K562 (cell line): Measurements from ENCODE around the gene YPEL4. TPM values are rescaled to one million over a fixed set of nuclear protein-coding genes. Genes with fewer than 3 reads are reported as not detected.

ENCODE experiments used
- ATAC-seq: fragments of 200-7000 bp; cut with Tn5 transposase; 3 replicates; pipeline ENCODE4 v1.9.1; 2020; ENCODE audit warnings: moderate library complexity
- BruUV-seq: library from RNA; stranded (reverse); fragments of 400-500 nt; replicated peaks from 2 replicates; lab custom pipeline; 2021; lab: Mats Ljungman, UMichigan
- CTCF ChIA-PET: fragments of 300-600 bp; formaldehyde crosslinking; extraction: SDS; loops from one replicate; lab custom pipeline; 2021; ENCODE audit warnings: low intra/inter-chr PET ratio; lab: Yijun Ruan, JAX
- POLR2A ChIA-PET: fragments of 300-600, 350-650 bp; sonication (Branson Sonifier 250); formaldehyde crosslinking; extraction: SDS; loops from one replicate; lab custom pipeline; 2021; ENCODE audit warnings: antibody characterized with exemption, inconsistent platforms; lab: Yijun Ruan, JAX
- DNase-seq, 4 experiments: peaks; one replicate each; pipeline versions ENCODE4 v3.0.0 to v3.0.0-alpha.2; 2011 to 2018; ENCODE audit warnings: low spot score in 3 of 4, mixed read lengths in 3 of 4; ENCODE audit errors: extremely low read depth in 1 of 4
- FAIRE-seq: peaks from 2 replicates; lab custom pipeline; 2011; peaks lifted over from hg19 to GRCh38; lab: Jason Lieb, UNC
- H2AFZ ChIP-seq: 2 replicates; pipeline ENCODE4 v1.6.0; 2011; ENCODE audit warnings: low read depth, low read length, control low read depth, inconsistent platforms
- H3K27ac ChIP-seq: fragments of 200-600 bp; 3 replicates; pipeline ENCODE4 v1.8.0; 2011; ENCODE audit warnings: low read depth, mild to moderate bottlenecking, control low read depth, inconsistent platforms, low read length, moderate library complexity, mixed read lengths; ENCODE audit errors: extremely low read depth
- H3K27me3 ChIP-seq, 2 experiments: fragments of 300-600 bp in 1 of 2; 2 replicates in 1 of 2; 3 replicates in 1 of 2; pipeline versions ENCODE4 v1.6.0 to v1.8.0; 2011; ENCODE audit warnings: inconsistent platforms in 2 of 2, low read length in 2 of 2, mild to moderate bottlenecking in 1 of 2, mixed read lengths in 1 of 2, moderate library complexity in 1 of 2; ENCODE audit not compliant: control insufficient read depth in 2 of 2, insufficient read depth in 2 of 2
- H3K36me3 ChIP-seq: fragments of 300-600 bp; 3 replicates; pipeline ENCODE4 v1.8.0; 2011; ENCODE audit warnings: mild to moderate bottlenecking, low read length, inconsistent platforms; ENCODE audit not compliant: control insufficient read depth, insufficient read depth
- H3K4me1 ChIP-seq, 2 experiments: fragments of 200-600 bp in 1 of 2; replicated peaks in 1 of 2; 2 replicates in 1 of 2; 3 replicates in 1 of 2; pipeline versions ENCODE4 v1.5.1 to v1.8.0; 2011; ENCODE audit warnings: inconsistent platforms in 2 of 2, low read length in 2 of 2, mild to moderate bottlenecking in 1 of 2, mixed read lengths in 1 of 2, moderate library complexity in 1 of 2; ENCODE audit not compliant: control insufficient read depth in 2 of 2, insufficient read depth in 2 of 2
- H3K4me2 ChIP-seq: 2 replicates; pipeline ENCODE4 v1.6.1; 2011; ENCODE audit warnings: low read length, control low read depth, inconsistent platforms, mixed read lengths; ENCODE audit not compliant: insufficient read depth
- H3K4me3 ChIP-seq: fragments of 200-600 bp; sonication (generic), shearing (Covaris generic); 2 replicates; pipeline ENCODE4 v1.5.1; 2016; ENCODE audit warnings: control low read depth, inconsistent platforms
- H3K79me2 ChIP-seq: fragments of 200-600 bp; 3 replicates; pipeline ENCODE4 v1.8.0; 2011; ENCODE audit warnings: low read length, inconsistent platforms; ENCODE audit not compliant: control insufficient read depth, insufficient read depth
- H3K9ac ChIP-seq, 2 experiments: 2 replicates each; pipeline versions ENCODE4 v1.6.0 to v1.6.1; 2011; ENCODE audit warnings: low read depth in 2 of 2, low read length in 2 of 2, control low read depth in 1 of 2, inconsistent platforms in 1 of 2, mild to moderate bottlenecking in 1 of 2, mixed read lengths in 1 of 2; ENCODE audit not compliant: insufficient read depth in 1 of 2
- H3K9me1 ChIP-seq: one replicate; pipeline ENCODE4 v1.6.0; 2011; ENCODE audit warnings: inconsistent platforms, mild to moderate bottlenecking, low read length, moderate library complexity; ENCODE audit not compliant: control insufficient read depth, insufficient read depth
- H3K9me3 ChIP-seq: replicated peaks from 2 replicates; pipeline ENCODE4 v1.5.1; 2011; ENCODE audit warnings: low read depth, low read length, inconsistent platforms; ENCODE audit not compliant: control insufficient read depth, insufficient read depth
- H4K20me1 ChIP-seq: replicated peaks from 2 replicates; pipeline ENCODE4 v1.6.1; 2011; ENCODE audit warnings: low read length, inconsistent platforms, mixed read lengths; ENCODE audit not compliant: control insufficient read depth, insufficient read depth
- ATF1 ChIP-seq, 2 experiments: fragments of 450-650 bp in 1 of 2; IDR thresholded peaks; 2 replicates each; pipeline ENCODE4 v1.6.1; 2016; ENCODE audit warnings: missing compliant biosample characterization in 1 of 2, missing genetic modification characterization in 1 of 2
- BRD9 ChIP-seq: fragments of 450-650 bp; IDR thresholded peaks from 2 replicates; pipeline ENCODE4 v1.6.1; 2018; ENCODE audit warnings: low read depth; ENCODE audit not compliant: partially characterized antibody
- C11orf30 ChIP-seq: fragments of 450-650 bp; IDR thresholded peaks from 2 replicates; pipeline ENCODE4 v1.6.1; 2016; ENCODE audit warnings: low read depth, mild to moderate bottlenecking
- GTF2E2 ChIP-seq: fragments of 200-800 bp; sonication (Bioruptor generic); IDR thresholded peaks from 2 replicates; pipeline ENCODE4 v1.6.1; 2016; ENCODE audit warnings: missing genetic modification characterization, missing compliant biosample characterization
- HDAC1 ChIP-seq, 2 experiments: fragments of 450-650 bp; IDR thresholded peaks; 2 replicates each; pipeline ENCODE4 v1.6.1; 2016 to 2017; ENCODE audit warnings: inconsistent platforms in 1 of 2, mild to moderate bottlenecking in 1 of 2, moderate library complexity in 1 of 2
- KLF16 ChIP-seq: IDR thresholded peaks from 2 replicates; pipeline ENCODE4 v1.6.1; 2016; ENCODE audit warnings: antibody characterized with exemption
- NCOA2 ChIP-seq, 2 experiments: fragments of 450-650 bp; IDR thresholded peaks; 2 replicates each; pipeline ENCODE4 v1.6.1; 2018; ENCODE audit warnings: mild to moderate bottlenecking in 2 of 2, moderate library complexity in 1 of 2; ENCODE audit not compliant: partially characterized antibody in 2 of 2
- RFX7 ChIP-seq: fragments of 250-450 bp; sonication (Bioruptor Pico); IDR thresholded peaks from 2 replicates; pipeline ENCODE4 v1.5.1; 2021; ENCODE audit warnings: mild to moderate bottlenecking
- SAP30 ChIP-seq: fragments of 200-600 bp; sonication (generic); IDR thresholded peaks from 2 replicates; pipeline ENCODE4 v1.6.1; 2012; ENCODE audit warnings: borderline replicate concordance, low read depth, mild to moderate bottlenecking, moderate library complexity, low read length, control low read depth, inconsistent platforms; ENCODE audit not compliant: insufficient read depth, poor library complexity, severe bottlenecking
- SMAD1 ChIP-seq: fragments of 150-350 bp; IDR thresholded peaks from 2 replicates; pipeline ENCODE4 v1.6.1; 2014; ENCODE audit warnings: low read length, low read depth; ENCODE audit not compliant: partially characterized antibody
- ZBED1 ChIP-seq: IDR thresholded peaks from 2 replicates; pipeline ENCODE4 v1.6.1; 2014
- ZKSCAN8 ChIP-seq: fragments of 200-800 bp; sonication (Bioruptor generic); IDR thresholded peaks from 2 replicates; pipeline ENCODE4 v1.6.1; 2016; ENCODE audit warnings: missing genetic modification characterization, missing compliant biosample characterization
- ZNF165 ChIP-seq: fragments of 250-450 bp; sonication (Bioruptor Pico); IDR thresholded peaks from 2 replicates; pipeline ENCODE4 v1.4.0; 2020; ENCODE audit warnings: borderline replicate concordance
- ZNF311 ChIP-seq: fragments of 250-450 bp; sonication (Bioruptor Pico); IDR thresholded peaks from 2 replicates; pipeline ENCODE4 v1.4.0; 2020; ENCODE audit warnings: mild to moderate bottlenecking, moderate library complexity
- ZNF76 ChIP-seq: fragments of 250-450 bp; sonication (Bioruptor Pico); IDR thresholded peaks from 2 replicates; pipeline ENCODE4 v1.4.0; 2020; ENCODE audit warnings: mild to moderate bottlenecking, moderate library complexity, borderline replicate concordance
- WGBS: fragments of 100-300 bp; shearing (Covaris generic); methylation state at CpG from one replicate; pipeline ENCODE4 v1.1.6; 2016; ENCODE audit warnings: low coverage, mixed read lengths; ENCODE audit not compliant: insufficient coverage; ENCODE audit errors: missing lambda C conversion rate; 5-methylcytosine and 5-hydroxymethylcytosine counted together
- in situ Hi-C: fragments of 300-500 bp; cut with MboI; formaldehyde crosslinking; loops from 4 replicates; pipeline ENCODE4 v1.15.0; 2018; ENCODE audit warnings: inconsistent platforms, mixed read lengths
- intact Hi-C: fragments of 100-400 bp; cut with micrococcal nuclease; formaldehyde crosslinking; loops from 2 replicates; pipeline ENCODE4 v1.14.2; 2022
- polyA plus RNA-seq, 8 experiments: library from polyadenylated mRNA; depleted of rRNA in 4 of 8; stranded (reverse) in 5 of 8; unstranded in 3 of 8; fragments of >200 nt; fragmentation: Nextera tagmentation in 2 of 8; fragmentation: Illumina TruSeq in 1 of 8; extraction: Ambion mirVana in 2 of 8; extraction: Trizol in 1 of 8; gene quantifications; 2 replicates each; pipeline versions ENCODE4 v1.2.1 to v1.2.3, GENCODE V29; 2011 to 2014; ENCODE audit warnings: inconsistent platforms in 1 of 8, missing spikeins in 1 of 8
- total RNA-seq, 7 experiments: library from RNA; depleted of rRNA in 6 of 7; stranded (reverse); fragments of >200 nt in 6 of 7; fragmentation: Illumina TruSeq in 2 of 7; extraction: Trizol in 2 of 7; gene quantifications; 2 replicates each; pipeline versions ENCODE4 v1.2.1 to v1.2.3, GENCODE V29; 2011 to 2021; ENCODE audit warnings: low replicate concordance in 1 of 7
- TF ChIP-seq, protein P1 (sequence below), 2 experiments: fragments of 450-650 bp; IDR thresholded peaks; 2 replicates each; pipeline ENCODE4 v1.6.1; 2016; ENCODE audit warnings: mild to moderate bottlenecking in 2 of 2, borderline replicate concordance in 1 of 2, low read depth in 1 of 2, moderate library complexity in 1 of 2

Gene YPEL4
- total and polyA plus RNA-seq, 9 of the 15 experiments (the other 6 are each of a cell fraction or from before 2014, with no cell fraction given) = 0.07 to 1.4 (median 0.40) TPM; not detected in 2

DNA sequence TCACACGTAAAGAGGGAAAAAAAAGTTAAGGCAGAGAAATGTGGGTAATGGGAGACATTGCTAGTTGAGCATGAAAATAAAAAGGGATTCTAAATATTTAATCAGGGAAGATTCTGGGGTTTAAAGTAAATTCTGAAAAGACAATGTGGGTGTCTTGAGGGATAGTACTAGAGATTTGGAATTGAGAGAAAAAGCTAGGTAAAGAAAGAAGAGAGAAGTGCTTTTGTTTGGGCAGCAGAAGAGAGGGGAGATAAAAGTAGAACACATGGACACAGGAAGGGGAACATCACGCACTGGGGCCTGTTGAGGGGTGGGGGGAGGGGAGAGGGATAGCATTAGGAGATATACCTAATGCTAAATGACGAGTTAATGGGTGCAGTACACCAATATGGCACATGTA lies 3.5 kb upstream of the YPEL4 start:
- POLR2A ChIA-PET = no interaction called here
- intact Hi-C loops = no loop called here
- H3K4me2 ChIP-seq = peak overlapping the region; percentile 39; the same call in 1 of the 2 replicates
- TF ChIP-seq ZNF165 (CRISPR knock-in tag) (no peak), ZKSCAN8 (CRISPR knock-in tag) (no peak), ATF1 (CRISPR knock-in tag; IDR thresholded peaks at IDR 0.05) (no peak), ATF1 (tag; IDR thresholded peaks at IDR 0.05) (no peak), SAP30 (no peak), RFX7 (CRISPR knock-in tag) (no peak), ZNF311 (CRISPR knock-in tag) (no peak), NCOA2 (IDR thresholded peaks at IDR 0.05; ENCODE audit: partially characterized antibody in 2 of 2) (no peak), C11orf30 (no peak), GTF2E2 (tag) (no peak), KLF16 (no peak), ZNF76 (CRISPR knock-in tag) (no peak), SMAD1 (no peak), HDAC1 (IDR thresholded peaks at IDR 0.05) (no peak), ZBED1 (no peak), BRD9 (peak; percentile 37)
- TF ChIP-seq, protein P1, sequence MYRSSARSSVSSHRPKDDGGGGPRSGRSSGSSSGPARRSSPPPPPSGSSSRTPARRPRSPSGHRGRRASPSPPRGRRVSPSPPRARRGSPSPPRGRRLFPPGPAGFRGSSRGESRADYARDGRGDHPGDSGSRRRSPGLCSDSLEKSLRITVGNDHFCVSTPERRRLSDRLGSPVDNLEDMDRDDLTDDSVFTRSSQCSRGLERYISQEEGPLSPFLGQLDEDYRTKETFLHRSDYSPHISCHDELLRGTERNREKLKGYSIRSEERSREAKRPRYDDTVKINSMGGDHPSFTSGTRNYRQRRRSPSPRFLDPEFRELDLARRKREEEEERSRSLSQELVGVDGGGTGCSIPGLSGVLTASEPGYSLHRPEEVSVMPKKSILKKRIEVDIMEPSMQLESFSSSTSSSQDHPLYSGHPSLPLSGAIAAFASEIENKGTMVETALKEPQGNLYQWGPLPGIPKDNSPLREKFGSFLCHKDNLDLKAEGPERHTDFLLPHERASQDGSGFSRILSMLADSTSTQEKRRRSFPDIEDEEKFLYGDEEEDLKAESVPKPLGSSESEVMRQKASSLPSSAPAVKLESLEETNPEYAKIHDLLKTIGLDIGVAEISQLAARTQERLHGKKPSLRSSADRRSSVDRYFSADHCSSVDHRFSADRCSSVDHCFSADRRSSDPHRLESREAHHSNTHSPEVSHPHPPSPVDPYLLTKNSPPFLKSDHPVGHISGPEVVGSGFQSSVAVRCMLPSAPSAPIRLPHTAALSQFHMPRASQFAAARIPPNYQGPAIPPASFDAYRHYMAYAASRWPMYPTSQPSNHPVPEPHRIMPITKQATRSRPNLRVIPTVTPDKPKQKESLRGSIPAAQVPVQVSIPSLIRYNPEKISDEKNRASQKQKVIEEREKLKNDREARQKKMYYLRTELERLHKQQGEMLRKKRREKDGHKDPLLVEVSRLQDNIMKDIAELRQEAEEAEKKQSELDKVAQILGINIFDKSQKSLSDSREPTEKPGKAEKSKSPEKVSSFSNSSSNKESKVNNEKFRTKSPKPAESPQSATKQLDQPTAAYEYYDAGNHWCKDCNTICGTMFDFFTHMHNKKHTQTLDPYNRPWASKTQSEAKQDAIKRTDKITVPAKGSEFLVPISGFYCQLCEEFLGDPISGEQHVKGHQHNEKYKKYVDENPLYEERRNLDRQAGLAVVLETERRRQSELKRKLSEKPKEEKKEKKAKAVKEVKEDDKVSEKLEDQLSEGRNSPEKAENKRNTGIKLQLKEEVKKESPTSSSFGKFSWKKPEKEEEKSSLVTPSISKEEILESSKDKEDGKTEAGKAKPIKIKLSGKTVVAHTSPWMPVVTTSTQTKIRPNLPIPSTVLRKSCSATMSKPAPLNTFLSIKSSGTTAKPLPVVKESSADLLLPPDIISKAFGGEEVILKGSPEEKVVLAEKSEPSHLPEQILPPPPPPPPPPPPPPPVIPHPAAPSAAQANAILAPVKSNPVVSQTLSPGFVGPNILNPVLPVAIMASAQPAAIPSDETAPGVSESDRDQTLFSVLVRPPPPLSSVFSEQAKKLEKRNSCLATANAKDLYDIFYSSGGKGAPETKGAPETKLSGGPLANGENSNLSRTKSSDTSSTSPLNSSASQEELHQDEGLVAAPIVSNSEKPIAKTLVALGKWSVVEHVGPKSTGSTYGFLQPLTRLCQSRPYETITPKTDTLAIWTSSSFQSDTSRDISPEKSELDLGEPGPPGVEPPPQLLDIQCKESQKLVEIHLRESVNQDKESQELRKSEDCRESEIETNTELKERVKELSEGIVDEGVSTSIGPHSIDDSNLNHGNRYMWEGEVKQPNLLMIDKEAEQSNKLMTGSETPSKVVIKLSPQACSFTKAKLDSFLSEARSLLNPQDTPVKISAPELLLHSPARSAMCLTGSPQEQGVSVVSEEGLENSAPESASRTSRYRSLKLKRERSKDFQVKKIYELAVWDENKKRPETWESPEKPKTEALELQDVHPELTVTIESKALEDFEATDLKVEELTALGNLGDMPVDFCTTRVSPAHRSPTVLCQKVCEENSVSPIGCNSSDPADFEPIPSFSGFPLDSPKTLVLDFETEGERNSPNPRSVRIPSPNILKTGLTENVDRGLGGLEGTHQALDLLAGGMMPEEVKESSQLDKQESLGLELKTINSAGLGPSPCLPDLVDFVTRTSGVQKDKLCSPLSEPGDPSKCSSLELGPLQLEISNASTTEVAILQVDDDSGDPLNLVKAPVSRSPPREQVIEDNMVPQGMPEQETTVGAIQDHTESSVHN (IDR thresholded peaks at IDR 0.05; ENCODE audit: borderline replicate concordance in 1 of 2, low read depth in 1 of 2) = 0 out of 4 replicates have a peak, but pooled peaks of 1 of the 2 experiments have one; percentile 15

More for the DNA sequence above, 3.5 kb upstream of the YPEL4 start:
- BruUV-seq = no TSS peak
- in situ Hi-C loops = loop anchor here (25.0 kb wide), 1 partner anchor 859 kb away; the partner anchor contains the start of gene OR5B21
- Histone ChIP-seq H3K27ac (peak overlapping the region; percentile 30; the same call in 2 of the 3 replicates), H3K9ac (peak overlapping the region in 1 of 2 experiments; percentile 50; a peak in 2 of 4 replicates), H3K9me1 (no peaks in the 10 kb centered on the region), H3K4me1 (peaks cover 25 to 26% of the 10 kb centered on the region in 2 experiments; a peak in 4 of 5 replicates), H3K79me2 (peaks cover 7% of the 10 kb centered on the region), H3K9me3 (no peaks in the 10 kb centered on the region), H2AFZ (peak overlapping the region; percentile 93), H3K4me3 (no peak overlapping the region), H3K27me3 (no peaks in the 10 kb centered on the region), H3K36me3 (no peaks in the 10 kb centered on the region; the same call in 2 of the 3 replicates), H4K20me1 (no peaks in the 10 kb centered on the region; the same call in 1 of the 2 replicates)
- ATAC-seq (no peak), DNase-seq (no peak), FAIRE-seq (no peak)
- CTCF ChIA-PET = no interaction called here
- WGBS = 36% methylated on average over 1 of the region's 3 CpGs
